Neural progenitor cell (in vitro differentiated cells): ENCODE results near the gene ERVK3-1. TPM values are rescaled to one million over a fixed set of nuclear protein-coding genes. Genes with fewer than 3 reads are reported as not detected.
A peak's percentile ranks its signal among the peaks of the same experiment; 100 is the strongest.

Experiments used
- DNase-seq: peaks from one replicate; pipeline ENCODE4 v3.0.0-alpha.2; 2016; ENCODE audit warnings: low spot score
- H2AFZ ChIP-seq: fragments of 200-600 bp; sonication (generic); replicated peaks from 2 replicates; pipeline ENCODE4 v1.6.1; 2016; ENCODE audit warnings: antibody characterized with exemption
- H3F3A ChIP-seq: fragments of 200-600 bp; sonication (generic); 2 replicates; pipeline ENCODE4 v1.6.1; 2016; ENCODE audit warnings: antibody characterized with exemption, low read depth
- H3K27ac ChIP-seq: fragments of 200-600 bp; sonication (generic); 2 replicates; pipeline ENCODE4 v1.5.1; 2016; ENCODE audit warnings: mild to moderate bottlenecking
- H3K27me3 ChIP-seq: fragments of 200-600 bp; sonication (generic); 2 replicates; pipeline ENCODE4 v1.6.1; 2016; ENCODE audit warnings: mild to moderate bottlenecking, moderate library complexity
- H3K36me3 ChIP-seq: fragments of 200-600 bp; sonication (generic); 2 replicates; pipeline ENCODE4 v1.5.1; 2016
- H3K4me1 ChIP-seq: fragments of 200-600 bp; sonication (generic); 2 replicates; pipeline ENCODE4 v1.6.1; 2016; ENCODE audit warnings: mixed run types
- H3K4me2 ChIP-seq: fragments of 200-600 bp; sonication (generic); 2 replicates; pipeline ENCODE4 v1.6.1; 2016
- H3K4me3 ChIP-seq: fragments of 200-600 bp; sonication (generic); 2 replicates; pipeline ENCODE4 v1.5.1; 2016
- H3K79me2 ChIP-seq: fragments of 200-600 bp; sonication (generic); 2 replicates; pipeline ENCODE4 v1.6.1; 2016; ENCODE audit warnings: low read depth
- H3K9ac ChIP-seq: fragments of 200-600 bp; sonication (generic); 2 replicates; pipeline ENCODE4 v1.6.1; 2016
- H3K9me3 ChIP-seq: fragments of 200-600 bp; sonication (generic); 2 replicates; pipeline ENCODE4 v1.5.1; 2016; ENCODE audit warnings: low read depth
- H4K20me1 ChIP-seq: fragments of 200-600 bp; sonication (generic); 2 replicates; pipeline ENCODE4 v1.6.1; 2016; ENCODE audit warnings: low read depth
- H3K27ac Mint-ChIP-seq: 3 replicates; pipeline ENCODE4 v1.8.0; 2021; ENCODE audit warnings: mixed read lengths
- H3K27me3 Mint-ChIP-seq: 2 replicates; pipeline ENCODE4 v1.8.0; 2022; ENCODE audit warnings: low read depth, mild to moderate bottlenecking, inconsistent platforms, moderate library complexity, mixed read lengths; ENCODE audit not compliant: insufficient read depth
- H3K36me3 Mint-ChIP-seq: 3 replicates; pipeline ENCODE4 v1.8.0; 2021; ENCODE audit warnings: mixed read lengths
- H3K4me1 Mint-ChIP-seq: 3 replicates; pipeline ENCODE4 v1.8.0; 2021; ENCODE audit warnings: mixed read lengths
- H3K4me3 Mint-ChIP-seq: 3 replicates; pipeline ENCODE4 v1.8.0; 2021; ENCODE audit warnings: mild to moderate bottlenecking, moderate library complexity, mixed read lengths
- H3K9me3 Mint-ChIP-seq: 3 replicates; pipeline ENCODE4 v1.8.0; 2020; ENCODE audit warnings: mixed read lengths
- EZH2 ChIP-seq: fragments of 200-600 bp; sonication (generic); IDR thresholded peaks from 2 replicates; pipeline ENCODE4 v1.6.1; 2017; ENCODE audit warnings: antibody characterized with exemption, mild to moderate bottlenecking, moderate library complexity
- EZH2phosphoT487 ChIP-seq: fragments of 200-600 bp; sonication (generic); IDR thresholded peaks from 2 replicates; pipeline ENCODE4 v1.6.1; 2017; ENCODE audit warnings: antibody characterized with exemption
- total RNA-seq: library from RNA; depleted of rRNA; stranded (reverse); fragments of >200 nt; gene quantifications from 2 replicates; pipeline ENCODE4 v1.2.3, GENCODE V29; 2015; ENCODE audit warnings: low replicate concordance
- TF ChIP-seq, protein P1 (sequence below): fragments of 200-600 bp; sonication (generic); IDR thresholded peaks from 2 replicates; pipeline ENCODE4 v1.5.1; 2017; ENCODE audit warnings: antibody characterized with exemption, mild to moderate bottlenecking

ERVK3-1 gene
- total RNA-seq, 1 donor from 2014 or later = 49.9 TPM

DNA sequence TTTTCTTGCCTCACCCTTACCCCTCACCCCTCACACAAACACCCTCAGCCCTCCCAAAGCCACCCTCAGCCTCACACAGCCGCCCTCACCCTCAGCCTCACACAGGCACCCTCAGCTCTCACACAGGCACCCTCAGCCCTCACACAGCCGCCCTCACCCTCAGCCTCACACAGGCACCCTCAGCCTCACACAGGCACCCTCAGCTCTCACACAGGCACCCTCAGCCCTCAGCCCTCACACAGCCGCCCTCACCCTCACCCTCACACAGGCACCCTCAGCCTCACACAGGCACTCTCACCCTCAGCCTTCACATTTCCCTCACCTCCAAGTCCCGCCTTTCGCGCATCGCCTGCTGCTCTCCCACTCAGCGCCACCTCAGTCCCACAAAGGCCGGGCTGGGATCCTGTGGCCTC lies 21.3 kb downstream of the ERVK3-1 start:
- no peak overlapping the region for H3K27ac Mint-ChIP-seq
- H3K27ac ChIP-seq = no peak overlapping the region
- peak overlapping the region; percentile 87 for H3K4me2 ChIP-seq
- no peaks in the 10 kb centered on the region for H3K27me3 ChIP-seq
- H3K9ac ChIP-seq = peak overlapping the region; percentile 62
- H3K4me1 Mint-ChIP-seq = peaks cover 16% of the 10 kb centered on the region
- H2AFZ ChIP-seq = peak overlapping the region; percentile 98
- H3K4me1 ChIP-seq = peaks cover 5% of the 10 kb centered on the region
- H3K9me3 ChIP-seq = no peaks in the 10 kb centered on the region
- peaks cover 5% of the 10 kb centered on the region for H3K36me3 Mint-ChIP-seq
- peaks cover 19% of the 10 kb centered on the region for H3K79me2 ChIP-seq
- H4K20me1 ChIP-seq = peaks cover 9% of the 10 kb centered on the region
- no peaks in the 10 kb centered on the region for H3K36me3 ChIP-seq
- peak overlapping the region; percentile 82 for H3K4me3 ChIP-seq
- no peak for DNase-seq
- no peak overlapping the region for H3K4me3 Mint-ChIP-seq
- no peaks in the 10 kb centered on the region for H3K9me3 Mint-ChIP-seq
- TF ChIP-seq EZH2 (no peak), EZH2phosphoT487 (no peak)
- TF ChIP-seq, protein P1, sequence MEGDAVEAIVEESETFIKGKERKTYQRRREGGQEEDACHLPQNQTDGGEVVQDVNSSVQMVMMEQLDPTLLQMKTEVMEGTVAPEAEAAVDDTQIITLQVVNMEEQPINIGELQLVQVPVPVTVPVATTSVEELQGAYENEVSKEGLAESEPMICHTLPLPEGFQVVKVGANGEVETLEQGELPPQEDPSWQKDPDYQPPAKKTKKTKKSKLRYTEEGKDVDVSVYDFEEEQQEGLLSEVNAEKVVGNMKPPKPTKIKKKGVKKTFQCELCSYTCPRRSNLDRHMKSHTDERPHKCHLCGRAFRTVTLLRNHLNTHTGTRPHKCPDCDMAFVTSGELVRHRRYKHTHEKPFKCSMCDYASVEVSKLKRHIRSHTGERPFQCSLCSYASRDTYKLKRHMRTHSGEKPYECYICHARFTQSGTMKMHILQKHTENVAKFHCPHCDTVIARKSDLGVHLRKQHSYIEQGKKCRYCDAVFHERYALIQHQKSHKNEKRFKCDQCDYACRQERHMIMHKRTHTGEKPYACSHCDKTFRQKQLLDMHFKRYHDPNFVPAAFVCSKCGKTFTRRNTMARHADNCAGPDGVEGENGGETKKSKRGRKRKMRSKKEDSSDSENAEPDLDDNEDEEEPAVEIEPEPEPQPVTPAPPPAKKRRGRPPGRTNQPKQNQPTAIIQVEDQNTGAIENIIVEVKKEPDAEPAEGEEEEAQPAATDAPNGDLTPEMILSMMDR = no peak
- no peaks in the 10 kb centered on the region for H3F3A ChIP-seq
- no peaks in the 10 kb centered on the region for H3K27me3 Mint-ChIP-seq

DNA sequence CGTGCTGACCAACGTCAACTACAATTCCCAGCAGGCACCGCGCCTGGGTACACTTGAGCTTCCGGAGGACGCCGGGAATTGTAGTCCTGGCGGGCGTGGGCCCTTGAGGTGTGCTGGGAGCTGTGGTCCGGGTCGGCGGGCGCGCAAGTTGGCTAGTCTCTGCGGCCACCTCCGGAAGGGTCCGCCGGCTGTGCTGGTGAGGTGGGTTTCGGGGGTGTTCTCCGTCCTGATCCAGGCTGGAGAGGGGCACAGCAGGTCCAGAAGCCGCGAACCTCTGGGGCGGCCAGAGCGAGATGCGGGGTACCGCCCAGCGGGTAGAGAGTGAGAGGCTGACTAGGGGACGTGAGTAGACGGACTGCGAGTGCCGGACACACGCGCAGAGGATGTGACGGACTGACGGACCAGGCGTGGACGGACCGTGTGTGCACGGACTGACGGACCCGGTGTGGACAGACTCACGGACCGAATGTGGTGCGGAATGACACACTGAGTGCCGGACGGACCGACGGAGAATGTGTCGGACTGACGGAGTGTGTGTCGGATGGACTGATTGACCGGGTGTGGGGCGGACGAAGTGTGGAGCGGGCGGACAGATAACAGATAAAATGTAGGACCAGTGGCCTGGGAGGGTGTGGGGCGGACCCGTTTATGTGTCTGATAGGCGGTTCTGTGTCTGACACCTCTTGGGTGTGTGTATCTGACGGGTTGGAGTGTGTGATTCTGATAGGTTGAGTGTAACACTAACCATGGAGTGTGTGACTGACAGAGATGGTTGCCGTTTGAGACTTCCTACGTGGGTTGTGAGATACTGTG lies 21.9 kb downstream of the ERVK3-1 start, which contains the start of gene ZSCAN22:
Gene ZSCAN22 (plus strand): TSS at position 81 of the 813 bp plus-strand sequence. CDS start 7,809 bp downstream, outside the sequence.
- H3K4me1 ChIP-seq = peaks cover 5% of the 10 kb centered on the region
- no peaks in the 10 kb centered on the region for H3F3A ChIP-seq
- no peaks in the 10 kb centered on the region for H3K9me3 ChIP-seq
- Mint-ChIP-seq H3K36me3 (peaks cover 5% of the 10 kb centered on the region), H3K4me3 (no peak within 1 kb of the TSS), H3K27ac (no peak within 1 kb of the TSS), H3K27me3 (no peaks in the 10 kb centered on the region), H3K4me1 (peaks cover 16% of the 10 kb centered on the region), H3K9me3 (no peaks in the 10 kb centered on the region)
- no peaks in the 10 kb centered on the region for H3K27me3 ChIP-seq
- peak within 1 kb of the TSS; percentile 82 for H3K4me3 ChIP-seq
- H3K79me2 ChIP-seq = peaks cover 19% of the 10 kb centered on the region
- H3K27ac ChIP-seq = no peak within 1 kb of the TSS
- peak within 1 kb of the TSS; percentile 98 for H2AFZ ChIP-seq
- peak within 1 kb of the TSS; percentile 87 for H3K4me2 ChIP-seq
- H4K20me1 ChIP-seq = peaks cover 7% of the 10 kb centered on the region
- H3K36me3 ChIP-seq = no peaks in the 10 kb centered on the region
- H3K9ac ChIP-seq = peak within 1 kb of the TSS; percentile 62
- no peak for TF ChIP-seq EZH2
- TF ChIP-seq, protein P1 = no peak
- TF ChIP-seq EZH2phosphoT487 = no peak
- DNase-seq = peak; percentile 98

DNA sequence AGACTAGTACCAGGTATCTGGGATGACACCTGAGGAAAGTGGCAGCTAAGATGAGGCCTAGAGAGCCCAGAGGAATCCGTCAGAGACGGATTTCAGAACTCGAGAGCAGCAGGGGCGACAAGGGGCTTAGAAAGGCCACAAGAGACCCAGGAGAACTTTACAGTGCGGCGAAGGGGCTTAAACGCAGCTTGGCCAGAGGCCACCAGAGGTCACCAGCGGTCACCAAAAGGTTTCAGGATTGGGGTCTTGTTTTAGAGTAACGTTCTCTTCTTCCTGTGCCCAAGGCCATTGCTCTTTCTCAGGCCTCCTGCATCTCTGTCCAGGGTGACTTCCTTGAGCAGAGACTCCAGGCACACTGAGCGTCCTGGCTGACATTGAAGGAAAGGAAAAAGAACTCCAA lies 23.8 kb downstream of the ERVK3-1 start:
- no peaks in the 10 kb centered on the region for H3F3A ChIP-seq
- Mint-ChIP-seq H3K4me3 (no peak overlapping the region), H3K27ac (no peak overlapping the region), H3K9me3 (no peaks in the 10 kb centered on the region), H3K27me3 (no peaks in the 10 kb centered on the region), H3K36me3 (no peaks in the 10 kb centered on the region), H3K4me1 (peaks cover 16% of the 10 kb centered on the region)
- H3K4me1 ChIP-seq = peaks cover 5% of the 10 kb centered on the region
- H3K36me3 ChIP-seq = no peaks in the 10 kb centered on the region
- H3K79me2 ChIP-seq = peaks cover 19% of the 10 kb centered on the region
- no peaks in the 10 kb centered on the region for H3K9me3 ChIP-seq
- no peak overlapping the region for H2AFZ ChIP-seq
- TF ChIP-seq, protein P1 = peak; percentile 72
- no peak for TF ChIP-seq EZH2phosphoT487
- H3K27ac ChIP-seq = no peak overlapping the region
- H3K27me3 ChIP-seq = no peaks in the 10 kb centered on the region
- peak; percentile 84 for DNase-seq
- no peaks in the 10 kb centered on the region for H4K20me1 ChIP-seq
- H3K9ac ChIP-seq = no peak overlapping the region
- H3K4me2 ChIP-seq = no peak overlapping the region
- no peak overlapping the region for H3K4me3 ChIP-seq
